Keratinocyte (primary cell): ENCODE data around the gene KCNN1.

Source experiments
- EZH2 ChIP-seq: IDR thresholded peaks from one replicate; pipeline ENCODE4 v1.6.1; 2012; ENCODE audit warnings: inconsistent platforms, mild to moderate bottlenecking, low read length, moderate library complexity
- TF ChIP-seq, protein P1 (sequence below), 3 experiments: IDR thresholded peaks in 1 of 3; conservative IDR thresholded peaks in 1 of 3; optimal IDR thresholded peaks in 1 of 3; 2 replicates in 2 of 3; 3 replicates in 1 of 3; pipeline versions ENCODE3 to v1.5.1; 2011; ENCODE audit warnings: low read length in 3 of 3, mild to moderate bottlenecking in 3 of 3, moderate library complexity in 2 of 3, control low read depth in 1 of 3, inconsistent platforms in 1 of 3; ENCODE audit not compliant: insufficient read depth in 2 of 3; ENCODE audit errors: extremely low read depth in 1 of 3

DNA sequence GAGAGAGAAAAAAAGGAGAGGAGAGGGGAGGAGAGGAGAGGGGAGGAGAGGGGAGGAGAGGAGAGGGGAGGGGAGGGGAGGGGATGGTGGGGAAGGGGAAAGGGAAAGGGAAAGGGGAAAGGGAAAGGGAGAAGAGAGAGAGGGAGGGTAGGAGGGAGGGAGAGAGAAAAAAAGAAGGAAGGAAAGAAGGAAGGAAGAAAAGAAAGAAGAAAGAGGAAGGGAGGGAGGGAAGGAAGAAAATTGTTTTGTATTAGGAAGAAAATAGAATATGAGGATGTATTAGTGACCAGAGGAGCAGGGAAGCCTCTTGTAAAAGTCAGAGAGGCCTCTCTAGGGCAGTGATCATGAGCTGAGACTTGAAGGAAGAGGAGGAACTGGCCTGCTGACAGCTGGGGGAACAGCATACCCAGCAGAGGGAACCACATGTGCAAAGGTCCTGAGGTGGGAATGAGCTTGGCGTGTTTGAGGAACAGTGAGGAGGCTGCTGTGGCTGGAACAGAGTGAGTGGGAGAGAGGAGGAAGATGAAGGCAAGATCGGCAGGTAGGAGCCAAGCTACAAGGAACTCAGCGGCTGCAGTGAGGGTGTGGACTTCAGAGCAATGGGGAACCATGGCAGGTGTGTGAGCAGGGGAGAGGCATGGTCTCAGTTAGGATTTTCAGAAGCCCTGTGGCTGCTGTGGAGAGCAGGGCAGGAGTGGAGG is 9.6 kb upstream of the KCNN1 start:
- no peak for TF ChIP-seq EZH2
- TF ChIP-seq, protein P1, sequence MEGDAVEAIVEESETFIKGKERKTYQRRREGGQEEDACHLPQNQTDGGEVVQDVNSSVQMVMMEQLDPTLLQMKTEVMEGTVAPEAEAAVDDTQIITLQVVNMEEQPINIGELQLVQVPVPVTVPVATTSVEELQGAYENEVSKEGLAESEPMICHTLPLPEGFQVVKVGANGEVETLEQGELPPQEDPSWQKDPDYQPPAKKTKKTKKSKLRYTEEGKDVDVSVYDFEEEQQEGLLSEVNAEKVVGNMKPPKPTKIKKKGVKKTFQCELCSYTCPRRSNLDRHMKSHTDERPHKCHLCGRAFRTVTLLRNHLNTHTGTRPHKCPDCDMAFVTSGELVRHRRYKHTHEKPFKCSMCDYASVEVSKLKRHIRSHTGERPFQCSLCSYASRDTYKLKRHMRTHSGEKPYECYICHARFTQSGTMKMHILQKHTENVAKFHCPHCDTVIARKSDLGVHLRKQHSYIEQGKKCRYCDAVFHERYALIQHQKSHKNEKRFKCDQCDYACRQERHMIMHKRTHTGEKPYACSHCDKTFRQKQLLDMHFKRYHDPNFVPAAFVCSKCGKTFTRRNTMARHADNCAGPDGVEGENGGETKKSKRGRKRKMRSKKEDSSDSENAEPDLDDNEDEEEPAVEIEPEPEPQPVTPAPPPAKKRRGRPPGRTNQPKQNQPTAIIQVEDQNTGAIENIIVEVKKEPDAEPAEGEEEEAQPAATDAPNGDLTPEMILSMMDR (optimal IDR thresholded peaks at IDR 0.05 in 1 of 3, IDR thresholded peaks at IDR 0.05 in 1 of 3, conservative IDR thresholded peaks at IDR 0.05 in 1 of 3; ENCODE audit: extremely low read depth in 1 of 3, insufficient read depth in 2 of 3, low read length in 3 of 3) = no peak
